ENCODE measurements around the gene RETREG1.
"Not testable (repeated sequence)": the region's sequence is repeated elsewhere in the genome, so short reads cannot be mapped to it uniquely, and the experiment has no call there.

- TF ChIP-seq, protein P1, sequence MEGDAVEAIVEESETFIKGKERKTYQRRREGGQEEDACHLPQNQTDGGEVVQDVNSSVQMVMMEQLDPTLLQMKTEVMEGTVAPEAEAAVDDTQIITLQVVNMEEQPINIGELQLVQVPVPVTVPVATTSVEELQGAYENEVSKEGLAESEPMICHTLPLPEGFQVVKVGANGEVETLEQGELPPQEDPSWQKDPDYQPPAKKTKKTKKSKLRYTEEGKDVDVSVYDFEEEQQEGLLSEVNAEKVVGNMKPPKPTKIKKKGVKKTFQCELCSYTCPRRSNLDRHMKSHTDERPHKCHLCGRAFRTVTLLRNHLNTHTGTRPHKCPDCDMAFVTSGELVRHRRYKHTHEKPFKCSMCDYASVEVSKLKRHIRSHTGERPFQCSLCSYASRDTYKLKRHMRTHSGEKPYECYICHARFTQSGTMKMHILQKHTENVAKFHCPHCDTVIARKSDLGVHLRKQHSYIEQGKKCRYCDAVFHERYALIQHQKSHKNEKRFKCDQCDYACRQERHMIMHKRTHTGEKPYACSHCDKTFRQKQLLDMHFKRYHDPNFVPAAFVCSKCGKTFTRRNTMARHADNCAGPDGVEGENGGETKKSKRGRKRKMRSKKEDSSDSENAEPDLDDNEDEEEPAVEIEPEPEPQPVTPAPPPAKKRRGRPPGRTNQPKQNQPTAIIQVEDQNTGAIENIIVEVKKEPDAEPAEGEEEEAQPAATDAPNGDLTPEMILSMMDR (IDR thresholded peaks at IDR 0.05; ENCODE audit: low read length): not testable (repeated sequence)
- TF ChIP-seq EZH2 (IDR thresholded peaks at IDR 0.05; ENCODE audit: borderline replicate concordance, low read length): not testable (repeated sequence)
Measured at GRCh38 chr5:16610896-16611295, 5.9 kb downstream of the RETREG1 start.
